RWPE2 (cell line): ENCODE results near the gene ATP6V1E1.

Experiments
- ATAC-seq: fragments of 200-7000 bp; cut with Tn5 transposase; 3 replicates; pipeline ENCODE4 v1.9.1; 2021; ENCODE audit warnings: low read depth
- DNase-seq: peaks from one replicate; pipeline ENCODE4 v3.0.0-alpha.2; 2020; ENCODE audit warnings: low spot score
- H3K27ac ChIP-seq: fragments of 450-650 bp; 2 replicates; pipeline ENCODE4 v1.5.1; 2017; ENCODE audit warnings: mild to moderate bottlenecking; ENCODE audit not compliant: poor library complexity, severe bottlenecking
- H3K27me3 ChIP-seq: fragments of 250-450 bp; sonication (Bioruptor Pico); 2 replicates; pipeline ENCODE4 v1.5.1; 2021; ENCODE audit warnings: mild to moderate bottlenecking, moderate library complexity; ENCODE audit not compliant: insufficient read depth, poor library complexity, severe bottlenecking
- H3K36me3 ChIP-seq: fragments of 250-450 bp; sonication (Bioruptor Pico); 2 replicates; pipeline ENCODE4 v1.5.1; 2020; ENCODE audit warnings: low read depth, mild to moderate bottlenecking, moderate library complexity
- H3K4me1 ChIP-seq: fragments of 250-450 bp; sonication (Bioruptor Pico); 2 replicates; pipeline ENCODE4 v1.5.1; 2021; ENCODE audit warnings: mild to moderate bottlenecking, moderate library complexity; ENCODE audit not compliant: insufficient read depth, poor library complexity, severe bottlenecking
- H3K4me3 ChIP-seq: fragments of 250-450 bp; sonication (Bioruptor Pico); 2 replicates; pipeline ENCODE4 v1.5.1; 2021; ENCODE audit warnings: mild to moderate bottlenecking, moderate library complexity; ENCODE audit not compliant: severe bottlenecking
- H3K9me3 ChIP-seq: fragments of 250-450 bp; sonication (Bioruptor Pico); 2 replicates; pipeline ENCODE4 v1.5.1; 2021; ENCODE audit warnings: mild to moderate bottlenecking, moderate library complexity; ENCODE audit not compliant: severe bottlenecking
- TF ChIP-seq, protein P1 (sequence below): fragments of 450-650 bp; IDR thresholded peaks from one replicate; pipeline ENCODE4 v1.5.1; 2017; ENCODE audit warnings: mild to moderate bottlenecking, moderate library complexity; ENCODE audit not compliant: poor library complexity, severe bottlenecking

Gene ATP6V1E1

DNA sequence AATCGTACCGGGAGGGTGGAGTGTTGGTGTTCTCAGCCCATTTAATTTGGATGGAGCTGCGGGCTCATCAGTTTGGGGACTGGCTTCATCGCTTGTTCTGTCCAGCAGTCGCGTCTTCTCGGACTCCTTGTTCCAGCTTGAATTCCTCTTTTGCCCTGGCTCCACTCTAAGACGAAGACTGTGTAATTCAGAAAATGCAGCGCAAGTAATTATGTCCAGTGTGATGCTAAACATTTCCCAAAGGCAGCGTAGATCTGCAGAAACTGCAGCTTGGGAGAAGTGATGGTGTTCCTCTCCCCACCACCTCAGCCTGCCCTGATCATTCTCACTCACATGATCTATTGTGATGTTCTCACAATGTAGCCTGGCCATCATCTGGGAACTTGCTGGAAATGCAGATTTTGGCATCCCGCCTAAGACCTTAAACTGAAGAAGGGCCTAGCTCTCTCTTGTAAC is 64.6 kb downstream of the ATP6V1E1 start:
- Histone ChIP-seq H3K36me3 (no peaks in the 10 kb centered on the region), H3K27ac (no peak overlapping the region), H3K9me3 (no peaks in the 10 kb centered on the region), H3K4me3 (no peak overlapping the region), H3K4me1 (no peaks in the 10 kb centered on the region), H3K27me3 (no peaks in the 10 kb centered on the region)
- TF ChIP-seq, protein P1, sequence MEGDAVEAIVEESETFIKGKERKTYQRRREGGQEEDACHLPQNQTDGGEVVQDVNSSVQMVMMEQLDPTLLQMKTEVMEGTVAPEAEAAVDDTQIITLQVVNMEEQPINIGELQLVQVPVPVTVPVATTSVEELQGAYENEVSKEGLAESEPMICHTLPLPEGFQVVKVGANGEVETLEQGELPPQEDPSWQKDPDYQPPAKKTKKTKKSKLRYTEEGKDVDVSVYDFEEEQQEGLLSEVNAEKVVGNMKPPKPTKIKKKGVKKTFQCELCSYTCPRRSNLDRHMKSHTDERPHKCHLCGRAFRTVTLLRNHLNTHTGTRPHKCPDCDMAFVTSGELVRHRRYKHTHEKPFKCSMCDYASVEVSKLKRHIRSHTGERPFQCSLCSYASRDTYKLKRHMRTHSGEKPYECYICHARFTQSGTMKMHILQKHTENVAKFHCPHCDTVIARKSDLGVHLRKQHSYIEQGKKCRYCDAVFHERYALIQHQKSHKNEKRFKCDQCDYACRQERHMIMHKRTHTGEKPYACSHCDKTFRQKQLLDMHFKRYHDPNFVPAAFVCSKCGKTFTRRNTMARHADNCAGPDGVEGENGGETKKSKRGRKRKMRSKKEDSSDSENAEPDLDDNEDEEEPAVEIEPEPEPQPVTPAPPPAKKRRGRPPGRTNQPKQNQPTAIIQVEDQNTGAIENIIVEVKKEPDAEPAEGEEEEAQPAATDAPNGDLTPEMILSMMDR = no peak
- ATAC-seq (no peak), DNase-seq (no peak)

DNA sequence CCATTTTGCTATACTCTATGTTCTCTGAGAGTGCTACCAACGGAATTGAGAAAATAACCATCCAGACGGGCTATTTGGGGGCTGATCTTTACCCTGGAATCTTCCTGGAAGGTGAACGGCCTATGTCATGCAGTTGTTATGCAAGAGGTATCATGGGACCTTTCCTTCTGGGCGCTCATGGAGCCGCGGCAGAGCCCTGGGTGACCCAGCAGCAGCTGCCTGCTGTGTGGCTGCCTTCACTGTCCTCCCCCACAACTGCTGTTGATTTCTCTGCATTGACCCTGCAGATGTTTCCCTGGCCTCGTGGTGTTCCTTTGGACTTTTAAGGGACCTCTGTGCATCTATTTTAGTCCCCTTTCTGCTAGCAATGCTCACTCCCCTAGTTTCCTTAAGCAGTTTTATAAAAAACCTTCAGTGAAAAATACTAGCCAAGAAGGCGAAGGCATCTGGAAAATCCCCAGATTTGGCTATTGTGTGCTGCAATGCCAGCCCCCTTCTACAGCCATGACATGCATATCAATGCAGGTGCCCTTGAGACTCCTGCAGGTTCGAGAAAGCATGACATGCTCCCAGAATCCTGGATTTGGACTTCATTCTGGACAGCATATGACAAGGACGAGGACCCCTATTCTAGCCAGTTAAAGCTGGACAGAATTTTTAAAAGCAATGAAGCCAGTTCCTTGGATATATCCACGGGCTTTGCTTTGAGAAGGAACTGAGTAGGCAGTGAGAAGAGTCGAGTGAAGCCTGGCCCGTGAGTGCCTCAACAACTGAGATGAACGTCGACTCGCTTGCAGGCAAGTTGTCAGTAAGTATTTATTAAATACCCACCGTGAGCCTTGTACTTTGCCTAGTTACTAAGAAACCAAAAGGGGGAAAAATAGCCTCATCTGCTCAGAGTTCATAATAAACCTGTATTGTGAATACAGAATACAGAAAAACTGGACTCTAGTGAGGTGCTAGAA is 65.4 kb downstream of the ATP6V1E1 start, which contains the start of gene SLC25A18:
Gene SLC25A18, plus strand, starts transcription at position 593 of the 965 bp plus-strand sequence. CDS start 16,447 bp downstream, outside the sequence.
- no peak for DNase-seq
- no peak within 1 kb of the TSS for H3K4me3 ChIP-seq
- H3K36me3 ChIP-seq = no peaks in the 10 kb centered on the region
- no peak within 1 kb of the TSS for H3K27ac ChIP-seq
- ATAC-seq = no peak
- no peaks in the 10 kb centered on the region for H3K9me3 ChIP-seq
- H3K4me1 ChIP-seq = no peaks in the 10 kb centered on the region
- TF ChIP-seq, protein P1 = no peak
- no peaks in the 10 kb centered on the region for H3K27me3 ChIP-seq

DNA sequence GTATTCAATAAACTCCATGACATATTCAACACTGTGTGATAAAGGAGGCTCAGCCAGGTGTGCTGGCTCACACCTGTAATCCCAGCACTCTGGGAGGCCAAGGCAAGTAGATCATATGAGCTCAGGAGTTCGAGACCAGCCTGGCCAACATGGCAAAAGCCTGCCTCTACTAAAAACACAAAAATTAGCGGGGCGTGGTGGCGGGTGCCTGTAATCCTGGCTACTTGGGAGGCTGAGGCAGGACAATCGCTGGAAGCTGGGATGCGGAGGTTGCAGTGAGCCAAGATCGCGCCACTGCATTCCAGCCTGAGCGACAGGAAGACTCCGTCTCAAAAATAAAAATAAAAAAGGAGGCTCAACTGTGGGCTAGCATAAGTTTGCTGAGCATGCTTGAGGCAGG is 69.4 kb downstream of the ATP6V1E1 start:
- DNase-seq = no peak
- no peak for ATAC-seq
- H3K36me3 ChIP-seq = no peaks in the 10 kb centered on the region

DNA sequence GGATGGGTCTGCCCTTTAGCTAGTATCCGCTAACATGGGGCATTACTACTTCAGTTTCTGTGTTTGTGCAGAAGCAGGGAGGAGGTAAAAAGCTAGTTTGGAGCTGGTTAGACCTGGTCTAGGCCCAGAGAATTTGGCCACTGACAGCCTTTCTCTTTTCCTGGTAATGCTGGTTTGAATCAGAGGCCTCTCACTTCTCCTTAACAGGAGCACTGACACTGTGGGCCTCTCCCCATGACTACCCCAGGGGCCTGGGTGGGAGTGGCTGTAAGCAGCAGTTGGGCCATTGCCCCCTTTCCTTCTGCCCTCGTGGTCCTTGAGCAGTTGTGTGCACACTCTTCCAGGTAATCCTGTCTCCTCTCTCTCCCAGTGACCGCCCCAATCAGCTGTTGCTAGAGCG is 73.7 kb downstream of the ATP6V1E1 start:
- TF ChIP-seq, protein P1 = no peak
- no peak for DNase-seq
- no peak overlapping the region for H3K4me3 ChIP-seq
- no peaks in the 10 kb centered on the region for H3K4me1 ChIP-seq
- no peaks in the 10 kb centered on the region for H3K9me3 ChIP-seq
- no peaks in the 10 kb centered on the region for H3K27me3 ChIP-seq
- no peak for ATAC-seq
- no peak overlapping the region for H3K27ac ChIP-seq
- no peaks in the 10 kb centered on the region for H3K36me3 ChIP-seq

More for the DNA sequence above, 69.4 kb downstream of the ATP6V1E1 start:
- TF ChIP-seq, protein P1 = no peak
- no peaks in the 10 kb centered on the region for H3K9me3 ChIP-seq
- no peaks in the 10 kb centered on the region for H3K4me1 ChIP-seq
- no peak overlapping the region for H3K27ac ChIP-seq
- H3K4me3 ChIP-seq = no peak overlapping the region
- no peaks in the 10 kb centered on the region for H3K27me3 ChIP-seq
